GM21381 (cell line): Measurements from ENCODE around the gene SPSB1.
"Not testable (repeated sequence)": the region's sequence is repeated elsewhere in the genome, so short reads cannot be mapped to it uniquely, and the experiment has no call there.

Experiments used
- ATAC-seq: cut with Tn5 transposase; IDR thresholded peaks from one replicate; pipeline ENCODE4 v1.9.1; 2021; ENCODE audit warnings: mild to moderate bottlenecking, moderate library complexity; ENCODE audit not compliant: unreplicated experiment

Gene SPSB1

GRCh38 chr1:9299571-9300541 is 7.2 kb downstream of the SPSB1 start:
- not testable (repeated sequence) for ATAC-seq

GRCh38 chr1:9300573-9300972 is 7.9 kb downstream of the SPSB1 start:
- no peak for ATAC-seq

GRCh38 chr1:9302745-9303524 is 10.2 kb downstream of the SPSB1 start:
- ATAC-seq: no peak

GRCh38 chr1:9303916-9304315 is 11.2 kb downstream of the SPSB1 start:
- no peak for ATAC-seq

GRCh38 chr1:9305216-9305615 is 12.5 kb downstream of the SPSB1 start:
- no peak for ATAC-seq

- ATAC-seq: no peak
These were observed 13.3 kb downstream of the SPSB1 start for GRCh38 chr1:9306006-9306405.

GRCh38 chr1:9307303-9307702 is 14.6 kb downstream of the SPSB1 start:
- ATAC-seq: no peak

GRCh38 chr1:9308236-9308785 is 15.6 kb downstream of the SPSB1 start:
- ATAC-seq: no peak

- ATAC-seq: no peak
These were observed 16.4 kb downstream of the SPSB1 start for GRCh38 chr1:9309080-9309479.

- ATAC-seq: no peak
These were observed 17.3 kb downstream of the SPSB1 start for GRCh38 chr1:9309991-9310390.

GRCh38 chr1:9311029-9311428 is 18.3 kb downstream of the SPSB1 start:
- ATAC-seq: no peak

- ATAC-seq: no peak
These were observed 18.8 kb downstream of the SPSB1 start for GRCh38 chr1:9311479-9311878.

- no peak for ATAC-seq
These were observed 19.6 kb downstream of the SPSB1 start for GRCh38 chr1:9312168-9312720.

- ATAC-seq: no peak
These were observed 20.9 kb downstream of the SPSB1 start for GRCh38 chr1:9313576-9313975.

GRCh38 chr1:9314111-9314510 is 21.4 kb downstream of the SPSB1 start:
- no peak for ATAC-seq

- no peak for ATAC-seq
These were observed 22.2 kb downstream of the SPSB1 start for GRCh38 chr1:9314711-9315379.

GRCh38 chr1:9315411-9316079 is 22.9 kb downstream of the SPSB1 start:
- ATAC-seq: no peak

GRCh38 chr1:9316080-9316444 is 23.4 kb downstream of the SPSB1 start:
- no peak for ATAC-seq

GRCh38 chr1:9316512-9316911 is 23.8 kb downstream of the SPSB1 start:
- ATAC-seq: no peak

GRCh38 chr1:9317072-9317471 is 24.4 kb downstream of the SPSB1 start:
- no peak for ATAC-seq
